OCI-LY7 (cell line): ENCODE data around the gene HOXC9. TPM values are rescaled to one million over a fixed set of nuclear protein-coding genes. Genes with fewer than 3 reads are reported as not detected.

Experiments
- BruUV-seq: library from RNA; stranded (reverse); fragments of 400-500 nt; replicated peaks from 2 replicates; lab custom pipeline; 2021; lab: Mats Ljungman, UMichigan
- CTCF ChIA-PET: fragments of 300-600 bp; sonication (Branson Sonifier 250); formaldehyde crosslinking; loops from one replicate; lab custom pipeline; 2022; ENCODE audit warnings: antibody characterized with exemption; ENCODE audit not compliant: unreplicated experiment; lab: Charles Lee
- POLR2A ChIA-PET: fragments of 300-600 bp; sonication (Branson Sonifier 250); formaldehyde crosslinking; loops from one replicate; lab custom pipeline; 2022; ENCODE audit warnings: antibody characterized with exemption; lab: Charles Lee
- DNase-seq: peaks from one replicate; pipeline ENCODE4 v3.0.0-alpha.2; 2015; ENCODE audit warnings: low spot score
- H2AFZ ChIP-seq: fragments of 200-600 bp; sonication (generic), shearing (Covaris generic); 2 replicates; pipeline ENCODE4 v1.6.1; 2014; ENCODE audit warnings: mild to moderate bottlenecking, antibody characterized with exemption, low read length, moderate library complexity
- H3K27ac ChIP-seq: fragments of 200-600 bp; sonication (generic); 2 replicates; pipeline ENCODE4 v1.5.1; 2014; ENCODE audit warnings: mixed run types, low read depth, mild to moderate bottlenecking, moderate library complexity, low read length, inconsistent platforms; ENCODE audit not compliant: poor library complexity, severe bottlenecking
- H3K36me3 ChIP-seq: fragments of 200-600 bp; sonication (generic); 2 replicates; pipeline ENCODE4 v1.6.1; 2014; ENCODE audit warnings: mild to moderate bottlenecking, antibody characterized with exemption, low read length, moderate library complexity, mixed read lengths; ENCODE audit not compliant: insufficient read depth
- H3K4me1 ChIP-seq: fragments of 200-600 bp; sonication (generic); 2 replicates; pipeline ENCODE4 v1.5.1; 2014; ENCODE audit warnings: mild to moderate bottlenecking, low read length; ENCODE audit not compliant: insufficient read depth, poor library complexity, severe bottlenecking
- H3K4me2 ChIP-seq: fragments of 200-600 bp; sonication (generic); 2 replicates; pipeline ENCODE4 v1.6.1; 2014; ENCODE audit warnings: mild to moderate bottlenecking, low read length
- H3K4me3 ChIP-seq: fragments of 200-600 bp; sonication (generic); 2 replicates; pipeline ENCODE4 v1.5.1; 2014; ENCODE audit warnings: mild to moderate bottlenecking, low read depth, low read length; ENCODE audit not compliant: poor library complexity, severe bottlenecking
- H3K79me2 ChIP-seq: fragments of 200-600 bp; sonication (generic); 2 replicates; pipeline ENCODE4 v1.6.1; 2016; ENCODE audit warnings: low read depth, mild to moderate bottlenecking, low read length, moderate library complexity, mixed read lengths; ENCODE audit not compliant: insufficient read depth
- H3K9me2 ChIP-seq: fragments of 200-600 bp; sonication (generic); 2 replicates; pipeline ENCODE4 v1.6.1; 2016; ENCODE audit warnings: mild to moderate bottlenecking, low read length, mixed read lengths; ENCODE audit not compliant: insufficient read depth
- H3K9me3 ChIP-seq: fragments of 200-600 bp; sonication (generic); 2 replicates; pipeline ENCODE4 v1.6.1; 2014; ENCODE audit warnings: mild to moderate bottlenecking, mixed run types, low read length, mixed read lengths
- H4K20me1 ChIP-seq: fragments of 200-600 bp; sonication (generic); 2 replicates; pipeline ENCODE4 v1.6.1; 2014; ENCODE audit warnings: mild to moderate bottlenecking, antibody characterized with exemption, low read length, moderate library complexity, mixed read lengths; ENCODE audit not compliant: insufficient read depth
- EZH2phosphoT487 ChIP-seq: fragments of 200-600 bp; sonication (generic); IDR thresholded peaks from 2 replicates; pipeline ENCODE4 v1.6.1; 2018; ENCODE audit warnings: low read depth, borderline replicate concordance, mild to moderate bottlenecking, mixed run types, antibody characterized with exemption, low read length, moderate library complexity, mixed read lengths
- intact Hi-C: fragments of 100-400 bp; cut with micrococcal nuclease; formaldehyde crosslinking; loops from one replicate; pipeline ENCODE4 v1.10.0; 2022; ENCODE audit not compliant: unreplicated experiment
- total RNA-seq, 2 experiments: library from RNA; depleted of rRNA in 1 of 2; stranded (reverse); fragments of >200 nt in 1 of 2; shearing (Covaris generic) in 1 of 2; gene quantifications; 2 replicates each; pipeline ENCODE4 v1.2.3, GENCODE V29; 2014 to 2022
- TF ChIP-seq, protein P1 (sequence below): fragments of 200-600 bp; sonication (generic); conservative IDR thresholded peaks from 2 replicates; pipeline ENCODE4 v1.5.1; 2014; ENCODE audit warnings: mild to moderate bottlenecking, antibody characterized with exemption, low read length, moderate library complexity, mixed read lengths

HOXC9 gene
- total RNA-seq, 2 experiments from 2014 or later = 0.42 TPM; not detected in 1

DNA sequence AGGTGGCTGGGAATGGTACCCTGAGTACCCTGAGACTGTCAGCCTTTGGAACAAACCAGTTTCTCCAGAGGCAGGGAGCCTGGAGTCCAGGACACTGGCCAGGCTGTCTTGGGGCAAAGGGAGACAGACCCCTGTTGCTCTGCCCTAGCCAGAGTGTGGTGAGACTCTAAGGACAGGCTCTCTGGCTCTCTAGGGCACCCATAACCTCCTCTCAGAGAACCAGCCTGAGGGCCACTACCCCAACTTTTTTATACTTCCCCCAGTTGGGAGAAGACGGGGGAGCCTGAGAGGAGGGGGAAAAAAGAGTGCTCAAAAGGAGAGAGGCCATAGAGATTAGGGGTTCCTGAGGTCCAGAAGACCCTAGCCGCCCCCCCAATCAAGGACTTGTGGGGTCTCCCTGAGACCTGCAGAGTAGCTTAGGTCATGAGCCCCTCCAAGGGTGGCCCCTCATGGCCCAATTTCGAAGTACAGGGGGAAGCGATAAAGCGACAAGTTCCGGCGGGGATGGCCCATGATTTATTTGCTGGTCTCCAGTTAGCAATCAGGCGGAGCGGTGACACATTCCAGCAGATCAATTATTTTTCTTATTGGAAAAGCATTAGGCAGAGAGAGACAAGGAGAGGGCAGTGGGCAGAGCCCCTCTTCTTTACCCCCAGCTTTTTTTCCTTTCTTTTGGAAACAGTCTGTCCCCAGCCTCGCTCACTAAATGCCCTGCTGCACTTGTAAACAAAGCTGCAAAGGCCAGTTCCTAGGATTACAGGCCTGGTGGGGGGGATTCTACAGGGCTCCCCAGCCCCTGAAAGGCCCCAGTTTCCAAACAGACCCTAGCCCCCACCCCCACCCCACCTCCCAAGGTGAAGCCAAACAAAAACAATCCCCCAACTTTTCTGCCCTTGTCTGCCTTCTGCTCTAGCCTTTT is 10.4 kb downstream of the HOXC9 start:
- no peak overlapping the region for H3K4me3 ChIP-seq
- BruUV-seq = no TSS peak

DNA sequence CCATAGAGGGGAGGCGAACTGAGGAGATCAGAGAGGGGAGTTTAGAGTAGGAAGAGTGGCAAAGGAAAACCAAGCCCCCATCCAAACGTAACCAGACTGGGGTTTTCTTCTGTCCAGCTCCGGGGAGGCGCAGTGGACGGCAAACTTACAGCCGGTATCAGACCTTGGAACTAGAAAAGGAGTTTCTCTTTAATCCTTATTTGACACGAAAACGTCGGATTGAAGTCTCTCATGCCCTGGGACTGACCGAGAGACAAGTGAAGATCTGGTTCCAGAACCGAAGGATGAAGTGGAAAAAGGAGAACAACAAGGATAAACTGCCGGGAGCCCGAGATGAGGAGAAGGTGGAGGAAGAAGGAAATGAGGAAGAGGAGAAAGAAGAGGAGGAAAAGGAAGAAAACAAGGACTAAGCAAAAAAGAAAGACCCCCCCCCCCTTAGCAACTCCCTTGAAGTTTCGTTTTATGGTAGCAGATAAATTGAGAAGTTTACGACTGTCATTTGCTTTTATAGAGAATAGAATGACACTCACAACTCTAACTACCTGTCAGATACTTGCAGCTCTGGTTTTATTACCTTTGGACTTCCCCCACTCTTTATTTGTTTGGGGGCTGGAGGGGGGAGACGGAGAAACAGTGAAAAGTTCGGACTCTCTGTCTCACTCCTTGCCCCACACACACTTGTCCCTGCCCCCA is 11.2 kb downstream of the HOXC9 start:
- no peaks in the 10 kb centered on the region for H3K9me3 ChIP-seq
- no peak for DNase-seq
- no peaks in the 10 kb centered on the region for H3K79me2 ChIP-seq
- H4K20me1 ChIP-seq = no peaks in the 10 kb centered on the region
- peak overlapping the region; percentile 15; the same call in 1 of the 2 replicates for H2AFZ ChIP-seq
- TF ChIP-seq, protein P1, sequence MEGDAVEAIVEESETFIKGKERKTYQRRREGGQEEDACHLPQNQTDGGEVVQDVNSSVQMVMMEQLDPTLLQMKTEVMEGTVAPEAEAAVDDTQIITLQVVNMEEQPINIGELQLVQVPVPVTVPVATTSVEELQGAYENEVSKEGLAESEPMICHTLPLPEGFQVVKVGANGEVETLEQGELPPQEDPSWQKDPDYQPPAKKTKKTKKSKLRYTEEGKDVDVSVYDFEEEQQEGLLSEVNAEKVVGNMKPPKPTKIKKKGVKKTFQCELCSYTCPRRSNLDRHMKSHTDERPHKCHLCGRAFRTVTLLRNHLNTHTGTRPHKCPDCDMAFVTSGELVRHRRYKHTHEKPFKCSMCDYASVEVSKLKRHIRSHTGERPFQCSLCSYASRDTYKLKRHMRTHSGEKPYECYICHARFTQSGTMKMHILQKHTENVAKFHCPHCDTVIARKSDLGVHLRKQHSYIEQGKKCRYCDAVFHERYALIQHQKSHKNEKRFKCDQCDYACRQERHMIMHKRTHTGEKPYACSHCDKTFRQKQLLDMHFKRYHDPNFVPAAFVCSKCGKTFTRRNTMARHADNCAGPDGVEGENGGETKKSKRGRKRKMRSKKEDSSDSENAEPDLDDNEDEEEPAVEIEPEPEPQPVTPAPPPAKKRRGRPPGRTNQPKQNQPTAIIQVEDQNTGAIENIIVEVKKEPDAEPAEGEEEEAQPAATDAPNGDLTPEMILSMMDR = no peak
- TF ChIP-seq EZH2phosphoT487 = no peak
- POLR2A ChIA-PET = no interaction called here
- H3K4me1 ChIP-seq = peaks cover 24% of the 10 kb centered on the region
- CTCF ChIA-PET = no interaction called here
- intact Hi-C loops = loop anchor here (10.0 kb wide), 1 partner anchor 344 kb away; no protein-coding TSS in a partner anchor
- peak overlapping the region; percentile 3 for H3K4me3 ChIP-seq
- no peaks in the 10 kb centered on the region for H3K36me3 ChIP-seq
- no peak overlapping the region for H3K27ac ChIP-seq
- peak overlapping the region; percentile 27 for H3K4me2 ChIP-seq
- no peaks in the 10 kb centered on the region for H3K9me2 ChIP-seq
- no TSS peak for BruUV-seq

More for the DNA sequence above, 10.4 kb downstream of the HOXC9 start:
- Histone ChIP-seq H3K79me2 (no peaks in the 10 kb centered on the region), H3K4me2 (peak overlapping the region; percentile 27; the same call in 1 of the 2 replicates), H3K4me1 (peaks cover 31% of the 10 kb centered on the region), H3K27ac (no peak overlapping the region), H2AFZ (peak overlapping the region; percentile 15; the same call in 1 of the 2 replicates), H4K20me1 (no peaks in the 10 kb centered on the region), H3K36me3 (no peaks in the 10 kb centered on the region), H3K9me2 (no peaks in the 10 kb centered on the region), H3K9me3 (no peaks in the 10 kb centered on the region)
- ChIA-PET POLR2A (no interaction called here), CTCF (no interaction called here)
- TF ChIP-seq, protein P1 = no peak
- no peak for TF ChIP-seq EZH2phosphoT487
- no peak for DNase-seq
- intact Hi-C loops = loop anchor here (10.0 kb wide), 1 partner anchor 344 kb away; no protein-coding TSS in a partner anchor
